ENCODE data around the gene FYN.

Gene FYN

GRCh38 chr6:111872401-111873177 is 663 bp downstream of the FYN start:
- TF ChIP-seq, protein P1, sequence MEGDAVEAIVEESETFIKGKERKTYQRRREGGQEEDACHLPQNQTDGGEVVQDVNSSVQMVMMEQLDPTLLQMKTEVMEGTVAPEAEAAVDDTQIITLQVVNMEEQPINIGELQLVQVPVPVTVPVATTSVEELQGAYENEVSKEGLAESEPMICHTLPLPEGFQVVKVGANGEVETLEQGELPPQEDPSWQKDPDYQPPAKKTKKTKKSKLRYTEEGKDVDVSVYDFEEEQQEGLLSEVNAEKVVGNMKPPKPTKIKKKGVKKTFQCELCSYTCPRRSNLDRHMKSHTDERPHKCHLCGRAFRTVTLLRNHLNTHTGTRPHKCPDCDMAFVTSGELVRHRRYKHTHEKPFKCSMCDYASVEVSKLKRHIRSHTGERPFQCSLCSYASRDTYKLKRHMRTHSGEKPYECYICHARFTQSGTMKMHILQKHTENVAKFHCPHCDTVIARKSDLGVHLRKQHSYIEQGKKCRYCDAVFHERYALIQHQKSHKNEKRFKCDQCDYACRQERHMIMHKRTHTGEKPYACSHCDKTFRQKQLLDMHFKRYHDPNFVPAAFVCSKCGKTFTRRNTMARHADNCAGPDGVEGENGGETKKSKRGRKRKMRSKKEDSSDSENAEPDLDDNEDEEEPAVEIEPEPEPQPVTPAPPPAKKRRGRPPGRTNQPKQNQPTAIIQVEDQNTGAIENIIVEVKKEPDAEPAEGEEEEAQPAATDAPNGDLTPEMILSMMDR (IDR thresholded peaks at IDR 0.05; ENCODE audit: insufficient read depth, low read length, missing control alignments) = no peak
- ChIA-PET CTCF (interaction anchor here (1.0 kb wide), 1 partner anchor 163 kb away, joined by 3 read pairs; no protein-coding TSS in a partner anchor), POLR2A (interaction anchor here (1.0 to 1.1 kb wide), 4 partner anchors 54 to 101 kb away, joined by 3 to 8 read pairs (median 3); no protein-coding TSS in a partner anchor)
- DNase-seq (ENCODE audit: low read depth, low spot score) = no peak
- H3K4me3 ChIP-seq (ENCODE audit: low read depth, low read length) = peak overlapping the region; percentile 83

DNA sequence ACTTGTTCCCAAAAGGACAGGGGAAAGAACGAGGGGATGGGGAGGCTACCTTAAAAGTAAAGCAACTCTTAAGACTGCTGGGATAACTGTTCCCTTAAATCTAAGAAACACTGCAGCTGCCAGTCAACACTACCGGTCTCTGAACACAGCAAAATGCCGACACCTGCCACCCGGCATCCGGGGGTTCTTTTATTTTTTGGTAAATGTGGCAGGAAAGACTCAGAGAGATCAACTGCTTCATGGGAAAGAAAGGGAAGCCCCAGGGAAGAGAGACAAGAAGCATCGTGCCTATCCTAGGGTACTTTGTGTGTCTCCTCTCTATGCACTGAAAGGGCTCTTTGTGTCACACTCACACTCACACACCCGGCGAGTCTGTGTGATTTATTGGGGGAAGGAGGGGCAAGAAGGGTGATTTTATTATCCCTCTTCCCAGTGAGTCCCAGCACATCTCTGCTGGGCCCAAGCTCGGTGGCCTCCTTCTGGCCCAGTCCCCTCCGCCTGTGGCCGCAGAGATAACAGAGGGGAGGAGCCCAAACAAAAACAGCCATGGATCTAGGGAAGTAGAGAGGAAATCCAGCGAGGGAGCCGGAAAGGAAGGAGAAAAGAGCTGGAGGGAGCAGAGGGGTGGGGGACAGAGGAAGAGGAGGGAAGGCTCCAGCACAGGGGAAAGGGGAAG is 1.4 kb downstream of the FYN start:
- TF ChIP-seq, protein P1 (IDR thresholded peaks at IDR 0.05; ENCODE audit: insufficient read depth, low read length, missing control alignments) = no peak
- DNase-seq (ENCODE audit: low read depth, low spot score) = no peak
- peak overlapping the region; percentile 83 for H3K4me3 ChIP-seq (ENCODE audit: low read depth, low read length)
- ChIA-PET CTCF (interaction anchor here (1.0 kb wide), 1 partner anchor 162 kb away, joined by 3 read pairs; no protein-coding TSS in a partner anchor), POLR2A (interaction anchor here (1.1 kb wide), 1 partner anchor 101 kb away, joined by 3 read pairs; no protein-coding TSS in a partner anchor)

- peak overlapping the region; percentile 83 for H3K4me3 ChIP-seq (ENCODE audit: low read depth, low read length)
- ChIA-PET CTCF (interaction anchor here (1.4 kb wide), 1 partner anchor 171 kb away, joined by 4 read pairs; no protein-coding TSS in a partner anchor), POLR2A (no interaction called here)
- no peak for DNase-seq (ENCODE audit: low read depth, low spot score)
- TF ChIP-seq, protein P1 (IDR thresholded peaks at IDR 0.05; ENCODE audit: insufficient read depth, low read length, missing control alignments) = no peak
These were observed 2.0 kb downstream of the FYN start for GRCh38 chr6:111871207-111871606.

DNA sequence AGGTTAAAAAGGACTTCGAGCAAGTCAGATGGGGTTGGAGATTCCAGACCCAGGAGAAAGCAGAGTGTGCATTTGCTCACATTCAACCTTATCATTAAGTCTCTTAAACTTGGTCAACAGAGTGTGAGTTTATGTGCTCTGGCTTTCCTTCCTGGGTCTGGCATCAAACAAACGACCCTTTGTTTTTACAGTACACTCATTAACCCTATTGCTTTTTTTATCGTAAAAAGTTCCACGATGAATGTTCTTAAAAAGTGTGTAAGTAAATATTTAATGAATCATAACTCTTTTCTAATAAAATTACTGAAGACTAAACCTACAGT is 2.5 kb downstream of the FYN start:
- DNase-seq (ENCODE audit: low read depth, low spot score) = no peak
- TF ChIP-seq, protein P1 (IDR thresholded peaks at IDR 0.05; ENCODE audit: insufficient read depth, low read length, missing control alignments) = no peak
- CTCF ChIA-PET = interaction anchor here (1.4 kb wide), 1 partner anchor 172 kb away, joined by 4 read pairs; no protein-coding TSS in a partner anchor
- H3K4me3 ChIP-seq (ENCODE audit: low read depth, low read length) = peak overlapping the region; percentile 12; the same call in 1 of the 2 replicates
- POLR2A ChIA-PET = no interaction called here

- POLR2A ChIA-PET = no interaction called here
- TF ChIP-seq, protein P1 (IDR thresholded peaks at IDR 0.05; ENCODE audit: insufficient read depth, low read length, missing control alignments) = no peak
- CTCF ChIA-PET = interaction anchor here (1.4 kb wide), 1 partner anchor 172 kb away, joined by 4 read pairs; no protein-coding TSS in a partner anchor
- DNase-seq (ENCODE audit: low read depth, low spot score) = no peak
- H3K4me3 ChIP-seq (ENCODE audit: low read depth, low read length) = peak overlapping the region; percentile 12; the same call in 1 of the 2 replicates
These were observed 3.1 kb downstream of the FYN start for GRCh38 chr6:111870051-111870741.
